H1 (cell line): ENCODE results near the gene MRPL43. TPM values are rescaled to one million over a fixed set of nuclear protein-coding genes. Genes with fewer than 3 reads are reported as not detected.

Experiments used
- CTCF ChIA-PET: fragments of 300-600 bp; sonication (Branson Sonifier 250); formaldehyde crosslinking; loops from one replicate; lab custom pipeline; 2021; ENCODE audit not compliant: partially characterized antibody; lab: Charles Lee
- POLR2A ChIA-PET: fragments of 300-600 bp; sonication (Branson Sonifier 250); formaldehyde crosslinking; loops from one replicate; lab custom pipeline; 2021; ENCODE audit warnings: inconsistent platforms; ENCODE audit not compliant: partially characterized antibody; lab: Charles Lee
- DNase-seq, 2 experiments: peaks; one replicate each; pipeline versions ENCODE4 v3.0.0 to v3.0.0-alpha.2; 2010 to 2022; ENCODE audit warnings: low spot score in 2 of 2, low read depth in 1 of 2, mixed read lengths in 1 of 2
- FAIRE-seq: peaks from 2 replicates; lab custom pipeline; 2011; peaks lifted over from hg19 to GRCh38; lab: Jason Lieb, UNC
- H2AFZ ChIP-seq: 2 replicates; pipeline ENCODE4 v1.8.1; 2012; ENCODE audit warnings: low read length, inconsistent platforms
- H2AK5ac ChIP-seq: 2 replicates; pipeline ENCODE4 v1.6.1; 2013; ENCODE audit warnings: low read depth, low read length
- H2BK120ac ChIP-seq: replicated peaks from 2 replicates; pipeline ENCODE3; 2013; ENCODE audit warnings: low read depth, low read length, inconsistent platforms
- H2BK12ac ChIP-seq: 2 replicates; pipeline ENCODE4 v1.6.1; 2013; ENCODE audit warnings: low read depth, low read length
- H2BK15ac ChIP-seq: 2 replicates; pipeline ENCODE4 v1.6.1; 2013; ENCODE audit warnings: low read length
- H2BK20ac ChIP-seq: 2 replicates; pipeline ENCODE4 v1.6.1; 2013; ENCODE audit warnings: low read length
- H2BK5ac ChIP-seq: 2 replicates; pipeline ENCODE4 v1.6.1; 2013; ENCODE audit warnings: low read depth, low read length
- H3K14ac ChIP-seq: 2 replicates; pipeline ENCODE4 v1.6.1; 2013; ENCODE audit warnings: inconsistent platforms; ENCODE audit not compliant: insufficient read length
- H3K18ac ChIP-seq: 2 replicates; pipeline ENCODE4 v1.6.1; 2013; ENCODE audit warnings: low read length; ENCODE audit errors: extremely low read depth
- H3K23ac ChIP-seq: 2 replicates; pipeline ENCODE4 v1.6.1; 2013; ENCODE audit warnings: inconsistent platforms; ENCODE audit not compliant: insufficient read length
- H3K23me2 ChIP-seq: 2 replicates; pipeline ENCODE4 v1.6.1; 2013; ENCODE audit warnings: low read depth, low read length
- H3K27ac ChIP-seq: 2 replicates; pipeline ENCODE4 v1.6.1; 2011; ENCODE audit warnings: low read depth, low read length, inconsistent platforms
- H3K27me3 ChIP-seq, 4 experiments: replicated peaks in 1 of 4; 1 replicate in 1 of 4; 2 replicates in 3 of 4; pipeline versions ENCODE4 v1.6.1 to v1.8.1; 2011 to 2013; ENCODE audit warnings: low read length in 3 of 4, mild to moderate bottlenecking in 3 of 4, inconsistent platforms in 2 of 4, mixed read lengths in 2 of 4, moderate library complexity in 1 of 4; ENCODE audit not compliant: control insufficient read depth in 3 of 4, insufficient read depth in 3 of 4; ENCODE audit errors: extremely low read depth in 1 of 4
- H3K36me3 ChIP-seq, 4 experiments: 2 replicates each; pipeline versions ENCODE4 v1.6.1 to v1.8.1; 2011 to 2013; ENCODE audit warnings: mild to moderate bottlenecking in 4 of 4, low read length in 3 of 4, moderate library complexity in 2 of 4, control low read depth in 1 of 4, inconsistent platforms in 1 of 4; ENCODE audit not compliant: insufficient read depth in 4 of 4, control insufficient read depth in 2 of 4
- H3K4ac ChIP-seq: replicated peaks from 2 replicates; pipeline ENCODE3; 2013; ENCODE audit warnings: low read length, low read depth, mixed read lengths, inconsistent platforms; ENCODE audit not compliant: insufficient read length
- H3K4me1 ChIP-seq, 4 experiments: replicated peaks in 1 of 4; 1 replicate in 1 of 4; 2 replicates in 3 of 4; pipeline versions ENCODE4 v1.6.1 to v1.8.1; 2011 to 2013; ENCODE audit warnings: low read length in 3 of 4, inconsistent platforms in 2 of 4, mixed read lengths in 1 of 4; ENCODE audit not compliant: insufficient read depth in 4 of 4, control insufficient read depth in 3 of 4
- H3K4me2 ChIP-seq, 2 experiments: 2 replicates each; pipeline versions ENCODE4 v1.6.1 to v1.8.1; 2011 to 2013; ENCODE audit warnings: low read depth in 2 of 2, low read length in 2 of 2, control low read depth in 1 of 2, inconsistent platforms in 1 of 2, mild to moderate bottlenecking in 1 of 2; ENCODE audit not compliant: insufficient read depth in 1 of 2
- H3K4me3 ChIP-seq, 4 experiments: fragments of 200-600, 300-600 bp in 1 of 4; sonication (generic), shearing (Covaris generic), sonication (Bioruptor Twin) in 1 of 4; 2 replicates each; pipeline versions ENCODE4 v1.5.1 to v1.8.1; 2011 to 2016; ENCODE audit warnings: low read length in 4 of 4, low read depth in 3 of 4, control low read depth in 2 of 4, inconsistent platforms in 2 of 4, mild to moderate bottlenecking in 2 of 4, mixed read lengths in 1 of 4, moderate library complexity in 1 of 4; ENCODE audit not compliant: insufficient read depth in 2 of 4; ENCODE audit errors: extremely low read depth in 1 of 4
- H3K56ac ChIP-seq: replicated peaks from 2 replicates; pipeline ENCODE3; 2013; ENCODE audit warnings: low read depth, mild to moderate bottlenecking, mixed read lengths, low read length, inconsistent platforms; ENCODE audit not compliant: insufficient read length
- H3K79me1 ChIP-seq: 2 replicates; pipeline ENCODE4 v1.6.1; 2013; ENCODE audit warnings: low read depth, low read length, control low read depth
- H3K79me2 ChIP-seq, 2 experiments: 2 replicates each; pipeline versions ENCODE4 v1.6.1 to v1.8.1; 2012 to 2013; ENCODE audit warnings: low read length in 2 of 2, mild to moderate bottlenecking in 2 of 2, inconsistent platforms in 1 of 2; ENCODE audit not compliant: insufficient read depth in 2 of 2, control insufficient read depth in 1 of 2
- H3K9ac ChIP-seq, 4 experiments: replicated peaks in 1 of 4; 1 replicate in 1 of 4; 2 replicates in 3 of 4; pipeline versions ENCODE4 v1.6.1 to v1.8.1; 2011 to 2013; ENCODE audit warnings: low read depth in 3 of 4, low read length in 3 of 4, control low read depth in 2 of 4, mild to moderate bottlenecking in 2 of 4, moderate library complexity in 2 of 4, inconsistent platforms in 1 of 4; ENCODE audit errors: extremely low read depth in 1 of 4
- H3K9me3 ChIP-seq, 2 experiments: 2 replicates each; pipeline versions ENCODE4 v1.6.1 to v1.8.1; 2012 to 2013; ENCODE audit warnings: mild to moderate bottlenecking in 2 of 2, moderate library complexity in 2 of 2, control low read depth in 1 of 2, inconsistent platforms in 1 of 2, low read depth in 1 of 2, low read length in 1 of 2, mixed read lengths in 1 of 2; ENCODE audit not compliant: insufficient read depth in 2 of 2
- H4K20me1 ChIP-seq, 2 experiments: replicated peaks in 1 of 2; 2 replicates each; pipeline versions ENCODE3 to v1.8.1; 2011 to 2013; ENCODE audit warnings: inconsistent platforms in 2 of 2, low read length in 2 of 2, mild to moderate bottlenecking in 1 of 2; ENCODE audit not compliant: insufficient read depth in 2 of 2, control insufficient read depth in 1 of 2
- H4K5ac ChIP-seq: 2 replicates; pipeline ENCODE4 v1.6.1; 2013; ENCODE audit warnings: low read length, low read depth, mixed read lengths, inconsistent platforms; ENCODE audit not compliant: insufficient read length
- H4K8ac ChIP-seq: 2 replicates; pipeline ENCODE4 v1.8.0; 2013; ENCODE audit warnings: mild to moderate bottlenecking, moderate library complexity, low read length, inconsistent platforms; ENCODE audit not compliant: insufficient read depth; ENCODE audit errors: extremely low read depth
- H4K91ac ChIP-seq: replicated peaks from 2 replicates; pipeline ENCODE3; 2013; ENCODE audit warnings: low read length, mixed read lengths, inconsistent platforms; ENCODE audit not compliant: insufficient read length
- BRCA1 ChIP-seq: IDR thresholded peaks from 2 replicates; pipeline ENCODE4 v1.6.1; 2012; ENCODE audit warnings: low read depth, low read length, improper control_type of control experiment
- EZH2 ChIP-seq: fragments of 200-600 bp; sonication (generic); IDR thresholded peaks from 2 replicates; pipeline ENCODE4 v1.7.1; 2012; ENCODE audit warnings: low read depth, mild to moderate bottlenecking, moderate library complexity, low read length, inconsistent platforms; ENCODE audit not compliant: severe bottlenecking
- POLR2A ChIP-seq, 2 experiments: IDR thresholded peaks; 1 replicate in 1 of 2; 2 replicates in 1 of 2; pipeline ENCODE4 v1.6.1; 2011; ENCODE audit warnings: low read depth in 2 of 2, low read length in 2 of 2, mild to moderate bottlenecking in 2 of 2; ENCODE audit errors: control extremely low read depth in 1 of 2
- SP1 ChIP-seq: IDR thresholded peaks from 2 replicates; pipeline ENCODE4 v1.6.1; 2011; ENCODE audit warnings: low read depth, low read length
- SRF ChIP-seq: IDR thresholded peaks from 2 replicates; pipeline ENCODE4 v1.6.1; 2011; ENCODE audit warnings: mild to moderate bottlenecking, low read depth, low read length, moderate library complexity
- TAF1 ChIP-seq: IDR thresholded peaks from 2 replicates; pipeline ENCODE4 v1.6.1; 2011; ENCODE audit warnings: mild to moderate bottlenecking, low read depth, low read length
- TEAD4 ChIP-seq: IDR thresholded peaks from 2 replicates; pipeline ENCODE4 v1.6.1; 2012; ENCODE audit warnings: low read depth, low read length, inconsistent platforms, mixed read lengths
- WGBS, 2 experiments: shearing (Covaris generic) in 1 of 2; methylation state at CpG; one replicate each; pipeline versions ENCODE4 v1.1.6 to v1.1.7; 2013 to 2015; ENCODE audit warnings: low lambda C conversion rate in 2 of 2, mixed read lengths in 2 of 2, inconsistent platforms in 1 of 2, low coverage in 1 of 2, missing lambda C conversion rate in 1 of 2; ENCODE audit not compliant: insufficient replicate concordance in 2 of 2, insufficient coverage in 1 of 2, insufficient read length in 1 of 2; ENCODE audit errors: extremely low coverage in 1 of 2, missing lambda C conversion rate in 1 of 2; 5-methylcytosine and 5-hydroxymethylcytosine counted together
- polyA plus RNA-seq, 7 experiments: library from polyadenylated mRNA; depleted of rRNA in 3 of 7; stranded (reverse) in 5 of 7; unstranded in 2 of 7; fragments of >200 nt in 5 of 7; fragments of 200-250 nt in 2 of 7; gene quantifications; 1 replicate in 5 of 7; 2 replicates in 1 of 7; 4 replicates in 1 of 7; pipeline versions ENCODE4 v1.2.1 to v1.2.3, GENCODE V29; 2011 to 2013; ENCODE audit warnings: missing spikeins in 2 of 7, mixed read lengths in 2 of 7
- total RNA-seq: library from RNA; stranded (reverse); fragmentation: NEBNext Ultra II Directional; extraction: Animal tissue kit (Norgen Biotek cat#: 25700); gene quantifications from 2 replicates; pipeline ENCODE4 v1.2.1, GENCODE V29; 2021

Gene MRPL43
- total and polyA plus RNA-seq, 2 of the 8 experiments (the other 6 are each of a cell fraction or from before 2014, with no cell fraction given): 74.1 to 149 TPM

DNA sequence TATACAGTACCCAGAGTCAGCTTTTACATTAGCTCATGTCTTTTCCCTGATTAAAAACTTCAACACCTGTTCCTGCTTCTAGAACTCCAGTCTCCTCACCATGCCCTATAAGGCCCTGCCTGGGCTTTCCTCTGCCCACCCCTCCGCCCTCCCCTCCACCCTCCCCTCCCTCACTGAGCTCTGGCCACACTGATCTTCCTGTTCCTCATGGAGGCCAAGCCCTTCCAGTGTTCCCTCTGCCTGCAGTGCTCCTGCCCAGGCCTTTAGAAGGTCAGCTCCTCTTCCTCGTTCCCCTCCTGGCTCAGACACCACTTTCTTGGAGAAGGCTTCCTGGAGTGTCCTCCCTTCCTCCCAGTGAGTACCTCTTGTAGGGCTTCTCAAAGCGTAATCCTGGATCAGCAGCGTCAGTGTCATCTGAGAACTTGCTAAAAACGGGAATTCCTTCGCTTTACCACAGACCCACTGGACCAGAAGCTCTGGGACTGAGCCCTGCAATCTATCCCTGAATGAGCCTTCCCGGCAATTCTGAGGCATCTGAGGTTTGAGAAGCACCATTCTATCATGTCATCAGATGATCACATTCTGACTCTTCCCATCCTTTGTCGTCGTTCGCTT lies 39.9 kb upstream of the MRPL43 start:
- Histone ChIP-seq H3K14ac (no peak overlapping the region), H3K4ac (no peak overlapping the region), H3K23ac (no peak overlapping the region), H4K8ac (no peak overlapping the region), H4K20me1 (no peaks in the 10 kb centered on the region), H3K9ac (peak overlapping the region in 1 of 4 experiments; percentile 38; a peak in 1 of 7 replicates), H3K4me2 (0 out of 4 replicates have a peak overlapping the region, but pooled peaks of 1 of the 2 experiments have one; percentile 31), H3K4me3 (no peak overlapping the region), H2AK5ac (no peak overlapping the region), H2AFZ (no peak overlapping the region; the same call in 1 of the 2 replicates), H3K27ac (no peak overlapping the region), H2BK20ac (no peak overlapping the region), H3K18ac (no peak overlapping the region), H3K79me1 (no peaks in the 10 kb centered on the region; the same call in 1 of the 2 replicates), H3K79me2 (no peaks in the 10 kb centered on the region), H3K9me3 (no peaks in the 10 kb centered on the region), H3K36me3 (no peaks in the 10 kb centered on the region), H3K23me2 (peaks cover 16% of the 10 kb centered on the region), H2BK5ac (no peak overlapping the region), H3K4me1 (peaks cover 0 to 21% (median 15%) of the 10 kb centered on the region in 4 experiments; a peak in 6 of 7 replicates), H2BK12ac (no peak overlapping the region; the same call in 1 of the 2 replicates), H2BK120ac (no peak overlapping the region), H4K5ac (no peak overlapping the region), H2BK15ac (no peak overlapping the region), H3K27me3 (peaks cover 1 to 18% (median 16%) of the 10 kb centered on the region in 4 experiments), H3K56ac (no peak overlapping the region), H4K91ac (no peak overlapping the region)
- ChIA-PET POLR2A (interaction anchor here (0.8 to 1.4 kb wide), 3 partner anchors 13 to 28 kb away, joined by 3 read pairs; partner anchors contain the start of gene LZTS2), CTCF (interaction anchor here (0.6 to 51.8 kb wide), 13 partner anchors 10 to 459 kb away, joined by 3 to 2176 read pairs (median 3); partner anchors contain the start of genes KAZALD1 and LZTS2)
- DNase-seq (no peak), FAIRE-seq (no peak)
- WGBS, 2 experiments: 77% methylated on average over 9 of the region's 10 CpGs; no CpG with 5 or more reads in 1 of the 2 experiments
- TF ChIP-seq BRCA1 (no peak), SP1 (no peak), SRF (no peak), EZH2 (no peak), TEAD4 (no peak), TAF1 (no peak), POLR2A (IDR thresholded peaks at IDR 0.05; ENCODE audit: control extremely low read depth in 1 of 2, low read depth in 2 of 2, low read length in 2 of 2) (no peak)
